Lower leg skin (tissue), 4 donors: ENCODE data around the gene SORCS2. TPM values are rescaled to one million over a fixed set of nuclear protein-coding genes. Genes with fewer than 3 reads are reported as not detected.

Experiments
- DNase-seq, 2 donors: peaks; one replicate each; pipeline ENCODE4 v3.0.0-alpha.2; 2019; ENCODE audit warnings: low spot score in 2 of 2
- H3K4me3 ChIP-seq: fragments of 200-600 bp; sonication (generic); 2 replicates; pipeline ENCODE4 v1.5.1; 2017; ENCODE audit warnings: mild to moderate bottlenecking, low read depth; ENCODE audit not compliant: poor library complexity, severe bottlenecking
- CTCF ChIP-seq, 3 donors: fragments of 450-650 bp; IDR thresholded peaks; one replicate each; pipeline ENCODE4 v1.5.1; 2016; ENCODE audit warnings: antibody characterized with exemption in 3 of 3, mild to moderate bottlenecking in 3 of 3, moderate library complexity in 2 of 3
- POLR2A ChIP-seq, 2 donors: fragments of 450-650 bp; IDR thresholded peaks; one replicate each; pipeline ENCODE4 v1.6.1; 2016 to 2017; ENCODE audit warnings: antibody characterized with exemption in 2 of 2, mild to moderate bottlenecking in 1 of 2, moderate library complexity in 1 of 2
- WGBS, 2 donors: methylation state at CpG; one replicate each; pipeline ENCODE4 v1.1.5; 2018; 5-methylcytosine and 5-hydroxymethylcytosine counted together
- intact Hi-C: fragments of 100-400 bp; cut with DNase I; formaldehyde crosslinking; loops from one replicate; pipeline ENCODE4 v1.15.0; 2023; ENCODE audit warnings: low total_unique reads
- total RNA-seq, 4 donors: library from RNA; depleted of rRNA; stranded (reverse); fragments of >200 nt; gene quantifications; one replicate each; pipeline ENCODE4 v1.1.0, GENCODE V29; 2016

Gene SORCS2
- total RNA-seq, 4 donors from 2014 or later = 1.1 to 6.4 (median 1.5) TPM

GRCh38 chr4:7524064-7524682 is 331.8 kb downstream of the SORCS2 start:
- WGBS, 2 donors = 73 to 78% methylated on average over 12 of the region's 12 CpGs
- no peak overlapping the region for H3K4me3 ChIP-seq
- DNase-seq = no peak
- TF ChIP-seq POLR2A (IDR thresholded peaks at IDR 0.05) (no peak), CTCF (IDR thresholded peaks at IDR 0.05) (no peak)
- intact Hi-C loops = no loop called here

- H3K4me3 ChIP-seq = no peak overlapping the region
- DNase-seq = no peak
- WGBS, 2 donors = 73 to 79% methylated on average over 14 of the region's 14 CpGs
- intact Hi-C loops = no loop called here
- TF ChIP-seq CTCF (IDR thresholded peaks at IDR 0.05) (no peak), POLR2A (IDR thresholded peaks at IDR 0.05) (no peak)
Observed at GRCh38 chr4:7524843-7525242, 332.5 kb downstream of the SORCS2 start.

GRCh38 chr4:7526491-7526890 is 334.2 kb downstream of the SORCS2 start:
- DNase-seq = no peak
- intact Hi-C loops = no loop called here
- H3K4me3 ChIP-seq = no peak overlapping the region
- TF ChIP-seq CTCF (IDR thresholded peaks at IDR 0.05) (no peak), POLR2A (IDR thresholded peaks at IDR 0.05) (no peak)
- 84 to 85% methylated on average over 13 of the region's 13 CpGs for WGBS, 2 donors

GRCh38 chr4:7526929-7527535 is 334.7 kb downstream of the SORCS2 start:
- DNase-seq = no peak
- 89 to 90% methylated on average over 27 to 28 of the region's 28 CpGs for WGBS, 2 donors
- TF ChIP-seq POLR2A (IDR thresholded peaks at IDR 0.05) = no peak
- TF ChIP-seq CTCF (IDR thresholded peaks at IDR 0.05) = no peak
- H3K4me3 ChIP-seq = no peak overlapping the region
- intact Hi-C loops = no loop called here

GRCh38 chr4:7529368-7530080 is 337.2 kb downstream of the SORCS2 start:
- TF ChIP-seq CTCF (IDR thresholded peaks at IDR 0.05) (no peak), POLR2A (IDR thresholded peaks at IDR 0.05) (no peak)
- H3K4me3 ChIP-seq = no peak overlapping the region
- intact Hi-C loops = no loop called here
- no peak for DNase-seq
- WGBS, 2 donors = 54 to 56% methylated on average over 11 to 12 of the region's 12 CpGs
